ENCODE data around the gene PTPRCAP. TPM values are rescaled to one million over a fixed set of nuclear protein-coding genes. Genes with fewer than 3 reads are reported as not detected.

PTPRCAP gene
- total and polyA plus RNA-seq, 12 donors, result 0.42 to 10.1 (median 1.0) TPM; not detected in 2

DNA sequence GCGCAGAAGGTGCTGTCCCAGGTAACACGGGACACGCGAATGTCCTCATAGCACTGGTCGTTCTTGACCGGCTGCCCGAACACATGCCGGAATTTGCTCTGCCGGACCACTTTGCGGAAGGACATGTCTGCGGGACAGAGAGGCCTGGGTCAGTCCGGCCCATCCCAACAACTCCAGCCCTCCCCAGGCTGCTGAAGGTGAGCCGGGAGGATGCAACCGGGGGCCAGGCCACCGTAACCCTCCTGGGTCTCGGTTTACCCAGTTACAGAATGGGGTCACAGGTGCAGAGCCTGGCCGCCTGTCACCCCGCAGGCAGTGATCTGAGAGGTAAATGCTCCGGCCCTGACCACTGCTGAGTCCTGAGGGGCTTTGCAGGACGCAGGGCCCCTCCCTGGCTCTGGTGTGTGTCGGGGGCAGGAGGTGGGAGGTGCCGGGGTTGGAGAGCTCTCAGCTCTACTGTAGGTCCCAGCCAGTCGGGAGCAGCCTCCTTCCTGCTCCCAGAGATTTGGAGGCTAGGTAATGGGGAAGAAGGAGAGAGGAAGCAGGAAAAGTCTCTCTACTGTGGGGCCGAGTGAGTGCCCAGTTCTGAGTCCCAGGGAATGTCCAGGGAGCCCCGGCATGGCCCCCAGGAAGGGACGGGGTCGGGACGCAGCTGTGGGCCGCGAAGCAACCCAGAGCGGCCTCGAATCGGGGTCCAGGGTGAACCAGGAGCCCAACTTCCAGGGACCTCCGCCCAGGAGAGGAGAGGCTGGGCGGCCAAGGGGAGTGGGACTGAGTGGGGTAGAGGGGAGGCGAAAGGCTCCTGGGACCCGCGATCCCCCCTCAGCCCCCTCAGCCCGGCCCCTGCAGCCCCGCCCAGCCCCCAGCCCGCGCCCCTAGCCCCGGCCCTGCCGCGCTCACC, 5.3 kb upstream of the PTPRCAP start:
- WGBS, 2 donors, result 30 to 33% methylated on average over 45 of the region's 45 CpGs
- TF ChIP-seq, protein P1, sequence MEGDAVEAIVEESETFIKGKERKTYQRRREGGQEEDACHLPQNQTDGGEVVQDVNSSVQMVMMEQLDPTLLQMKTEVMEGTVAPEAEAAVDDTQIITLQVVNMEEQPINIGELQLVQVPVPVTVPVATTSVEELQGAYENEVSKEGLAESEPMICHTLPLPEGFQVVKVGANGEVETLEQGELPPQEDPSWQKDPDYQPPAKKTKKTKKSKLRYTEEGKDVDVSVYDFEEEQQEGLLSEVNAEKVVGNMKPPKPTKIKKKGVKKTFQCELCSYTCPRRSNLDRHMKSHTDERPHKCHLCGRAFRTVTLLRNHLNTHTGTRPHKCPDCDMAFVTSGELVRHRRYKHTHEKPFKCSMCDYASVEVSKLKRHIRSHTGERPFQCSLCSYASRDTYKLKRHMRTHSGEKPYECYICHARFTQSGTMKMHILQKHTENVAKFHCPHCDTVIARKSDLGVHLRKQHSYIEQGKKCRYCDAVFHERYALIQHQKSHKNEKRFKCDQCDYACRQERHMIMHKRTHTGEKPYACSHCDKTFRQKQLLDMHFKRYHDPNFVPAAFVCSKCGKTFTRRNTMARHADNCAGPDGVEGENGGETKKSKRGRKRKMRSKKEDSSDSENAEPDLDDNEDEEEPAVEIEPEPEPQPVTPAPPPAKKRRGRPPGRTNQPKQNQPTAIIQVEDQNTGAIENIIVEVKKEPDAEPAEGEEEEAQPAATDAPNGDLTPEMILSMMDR (IDR thresholded peaks at IDR 0.05), result no peak
- Histone ChIP-seq H3K4me3 (peak overlapping the region; percentile 54 to 97 (median 83)), H3K36me3 (peaks cover 0 to 47% (median 8%) of the 10 kb centered on the region in 9 donors), H3K4me1 (peaks cover 14 to 56% (median 40%) of the 10 kb centered on the region in 9 donors), H3K27me3 (no peaks in the 10 kb centered on the region), H3K9me3 (no peaks in the 10 kb centered on the region), H3K27ac (peak overlapping the region; percentile 91 to 99 (median 96))
- intact Hi-C loops (cut with DNase I), result loop anchor here in 2 of 10 donors (1.0 to 10.0 kb wide), 2 partner anchors 14 to 898 kb away; partner anchors contain the start of genes ACTN3 (in 1 of the 2), RPS6KB2 (in 1 of the 2) and ZDHHC24 (in 1 of the 2)
- DNase-seq, result no peak
- ATAC-seq, result peak in 3 of 8 donors; percentile 0 to 1 (median 0)

DNA sequence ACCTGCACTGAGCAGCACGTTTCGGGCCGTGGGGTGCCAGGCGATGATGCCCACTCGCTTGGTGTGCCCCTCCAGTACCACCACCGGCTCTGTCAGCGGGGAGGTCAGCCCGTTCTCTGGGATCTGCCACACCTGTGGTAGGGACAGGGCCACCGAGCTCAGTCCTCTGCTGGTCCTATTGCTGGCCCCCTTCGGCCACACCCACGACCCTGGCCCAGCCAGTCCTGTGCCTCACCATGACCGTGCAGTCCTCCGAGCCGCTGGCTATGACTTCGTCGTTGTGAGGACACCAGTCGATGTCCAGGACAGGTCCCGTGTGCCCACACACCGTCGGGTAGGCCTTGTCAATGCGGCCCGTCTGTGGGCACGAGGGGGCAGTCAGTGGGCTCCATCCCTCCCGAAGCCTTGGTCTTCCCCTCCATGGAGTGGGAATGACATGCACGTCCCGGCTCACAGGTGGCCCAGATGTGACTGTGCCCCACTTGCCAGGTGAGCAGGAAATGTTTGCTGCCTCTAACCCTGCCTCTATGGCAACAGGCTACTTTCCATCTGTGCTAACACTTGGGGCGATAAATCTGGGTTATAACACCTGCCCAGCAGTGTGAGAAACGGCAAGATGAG, 4.4 kb upstream of the PTPRCAP start:
- H3K4me3 ChIP-seq, result peak overlapping the region in 5 of 10 donors; percentile 82 to 97 (median 92)
- 88 to 89% methylated on average over 28 of the region's 28 CpGs for WGBS, 2 donors
- peaks cover 0 to 54% (median 10%) of the 10 kb centered on the region in 9 donors for H3K36me3 ChIP-seq
- H3K4me1 ChIP-seq, result peaks cover 14 to 64% (median 44%) of the 10 kb centered on the region in 9 donors
- intact Hi-C loops (cut with DNase I), result loop anchor here in 1 of 10 donors (10.0 kb wide), 1 partner anchor 897 kb away; the partner anchor contains the start of genes ACTN3 and ZDHHC24
- H3K27ac ChIP-seq, result peak overlapping the region in 2 of 10 donors; percentile 95 to 98
- no peaks in the 10 kb centered on the region for H3K9me3 ChIP-seq
- no peak for DNase-seq
- no peak for ATAC-seq
- H3K27me3 ChIP-seq, result no peaks in the 10 kb centered on the region
- TF ChIP-seq, protein P1 (IDR thresholded peaks at IDR 0.05), result no peak

DNA sequence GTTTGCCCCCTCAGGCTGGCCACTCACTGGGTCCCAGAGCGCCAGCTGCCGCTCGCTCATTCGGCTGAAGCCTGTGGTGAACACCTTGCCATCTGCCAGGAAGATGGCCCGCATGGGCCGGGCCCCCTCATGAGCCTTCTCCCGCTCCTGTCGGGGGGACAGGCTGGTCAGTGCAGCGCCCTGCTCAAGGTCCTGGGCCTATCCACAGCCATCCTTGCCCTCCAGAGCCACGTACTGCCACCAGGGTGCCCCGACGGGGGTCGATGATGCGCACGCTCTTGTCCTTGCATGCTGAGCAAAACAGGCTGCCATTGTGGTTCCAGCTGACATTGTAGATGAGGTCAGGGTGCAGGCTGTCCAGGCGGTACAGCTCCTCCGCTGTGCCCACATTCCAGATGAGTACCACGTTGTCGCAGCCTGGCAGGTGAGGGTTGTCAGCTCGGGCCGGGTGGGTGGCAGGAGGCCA, 3.6 kb upstream of the PTPRCAP start:
- H3K36me3 ChIP-seq, result peaks cover 0 to 55% (median 10%) of the 10 kb centered on the region in 9 donors
- no peaks in the 10 kb centered on the region for H3K27me3 ChIP-seq
- H3K9me3 ChIP-seq, result no peaks in the 10 kb centered on the region
- 92% methylated on average over 21 of the region's 21 CpGs for WGBS, 2 donors
- intact Hi-C loops (cut with DNase I), result loop anchor here in 1 of 10 donors (10.0 kb wide), 1 partner anchor 896 kb away; the partner anchor contains the start of genes ACTN3 and ZDHHC24
- no peak for DNase-seq
- TF ChIP-seq, protein P1 (IDR thresholded peaks at IDR 0.05), result no peak
- H3K4me1 ChIP-seq, result peaks cover 14 to 66% (median 47%) of the 10 kb centered on the region in 9 donors
- no peak overlapping the region for H3K4me3 ChIP-seq
- peak overlapping the region in 1 of 10 donors; percentile 20 for H3K27ac ChIP-seq
- ATAC-seq, result no peak

Measured in heart right ventricle (tissue), 16 donors.